ENCODE data around the gene RASAL3. TPM values are rescaled to one million over a fixed set of nuclear protein-coding genes. Genes with fewer than 3 reads are reported as not detected.

Gene RASAL3
- polyA plus RNA-seq, 1 donor from 2014 or later: 27.0 TPM

GRCh38 chr19:15461694-15462093 lies 2.6 kb downstream of the RASAL3 start:
- peaks cover 6% of the 10 kb centered on the region for H3K36me3 Mint-ChIP-seq
- peak overlapping the region; percentile 39 to 81 (median 67) for H3K27ac Mint-ChIP-seq
- H3K4me3 Mint-ChIP-seq: peak overlapping the region in 1 of 4 donors; percentile 34
- H3K27me3 Mint-ChIP-seq: no peaks in the 10 kb centered on the region
- H3K9me3 Mint-ChIP-seq: no peaks in the 10 kb centered on the region
- H3K4me1 Mint-ChIP-seq: peaks cover 16 to 19% (median 17%) of the 10 kb centered on the region in 3 donors

DNA sequence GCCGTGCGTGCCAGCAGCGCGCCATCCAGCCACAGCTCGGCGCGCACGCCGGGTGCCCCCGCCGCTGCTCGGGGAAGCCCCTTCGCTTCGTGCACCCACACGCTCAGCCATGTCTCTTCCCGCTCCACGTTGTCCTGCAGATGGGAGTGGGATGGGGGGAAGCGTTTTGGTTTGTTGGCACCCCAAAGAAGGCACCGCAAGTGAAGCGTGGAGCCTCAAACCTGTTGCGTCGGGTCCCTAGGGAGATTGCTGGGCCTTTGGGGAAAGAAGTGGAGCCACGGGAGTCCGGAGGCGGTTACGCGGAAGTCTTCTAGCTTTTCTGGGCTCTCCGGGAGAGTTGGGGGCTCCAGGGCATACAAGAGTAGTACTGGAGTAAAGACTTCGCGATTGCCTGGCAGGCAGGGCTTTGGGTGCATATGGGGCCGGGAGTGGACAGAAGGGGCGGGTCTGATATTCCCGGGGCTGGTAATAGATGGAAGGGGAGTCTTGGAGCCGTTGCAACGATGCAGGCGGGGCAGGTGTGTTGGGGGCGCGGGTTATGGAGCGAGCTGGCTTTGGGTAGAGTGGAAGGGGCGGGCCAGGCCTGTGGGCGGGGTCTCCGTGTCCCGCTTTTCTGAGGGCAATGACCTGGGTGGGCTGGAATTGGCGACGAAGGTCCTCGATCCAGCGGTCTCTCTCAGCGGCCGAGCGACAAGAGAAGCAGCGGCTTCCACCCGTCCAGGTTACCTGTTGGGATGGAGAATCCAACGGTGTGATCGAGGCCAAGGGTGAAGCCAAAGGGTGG lies 6.5 kb downstream of the RASAL3 start:
- Mint-ChIP-seq H3K27ac (no peak overlapping the region), H3K9me3 (no peaks in the 10 kb centered on the region), H3K4me1 (peaks cover 0 to 7% (median 6%) of the 10 kb centered on the region in 3 donors), H3K4me3 (no peak overlapping the region), H3K36me3 (peaks cover 11% of the 10 kb centered on the region), H3K27me3 (no peaks in the 10 kb centered on the region)

GRCh38 chr19:15456871-15457700 lies 7.3 kb downstream of the RASAL3 start:
- H3K27ac Mint-ChIP-seq: no peak overlapping the region

GRCh38 chr19:15456441-15456840 lies 7.9 kb downstream of the RASAL3 start:
- Mint-ChIP-seq H3K36me3 (peaks cover 11% of the 10 kb centered on the region), H3K4me3 (no peak overlapping the region), H3K9me3 (no peaks in the 10 kb centered on the region), H3K27me3 (no peaks in the 10 kb centered on the region), H3K4me1 (peaks cover 0 to 3% (median 0%) of the 10 kb centered on the region in 3 donors), H3K27ac (no peak overlapping the region)

More at GRCh38 chr19:15456871-15457700, 7.3 kb downstream of the RASAL3 start:
- no peaks in the 10 kb centered on the region for H3K27me3 Mint-ChIP-seq
- H3K4me3 Mint-ChIP-seq: no peak overlapping the region
- H3K36me3 Mint-ChIP-seq: peaks cover 12% of the 10 kb centered on the region
- no peaks in the 10 kb centered on the region for H3K9me3 Mint-ChIP-seq
- H3K4me1 Mint-ChIP-seq: peaks cover 0 to 3% (median 3%) of the 10 kb centered on the region in 3 donors

DNA sequence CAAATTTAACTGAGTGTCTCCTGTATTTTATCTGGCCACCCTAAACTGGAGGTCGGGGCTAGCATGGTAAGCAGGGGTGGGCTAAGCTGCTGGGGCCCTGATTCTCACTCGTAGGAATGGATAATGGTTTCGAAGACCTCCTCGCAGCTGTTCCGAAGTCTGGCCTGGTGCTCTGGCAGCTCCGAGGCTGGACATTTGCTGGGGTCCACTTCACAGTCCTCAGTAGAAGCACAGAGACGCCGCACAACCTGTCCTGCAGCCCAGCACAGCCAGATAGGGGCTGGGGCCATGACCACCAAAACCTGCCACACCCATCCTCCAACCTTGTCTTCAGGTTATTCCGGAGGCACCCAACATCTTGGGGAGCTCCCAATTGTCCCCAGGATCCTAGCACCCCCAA lies 8.3 kb downstream of the RASAL3 start:
- Mint-ChIP-seq H3K4me3 (no peak overlapping the region), H3K36me3 (peaks cover 11% of the 10 kb centered on the region), H3K27me3 (no peaks in the 10 kb centered on the region), H3K27ac (no peak overlapping the region), H3K9me3 (no peaks in the 10 kb centered on the region), H3K4me1 (peaks cover 0 to 3% (median 0%) of the 10 kb centered on the region in 3 donors)

DNA sequence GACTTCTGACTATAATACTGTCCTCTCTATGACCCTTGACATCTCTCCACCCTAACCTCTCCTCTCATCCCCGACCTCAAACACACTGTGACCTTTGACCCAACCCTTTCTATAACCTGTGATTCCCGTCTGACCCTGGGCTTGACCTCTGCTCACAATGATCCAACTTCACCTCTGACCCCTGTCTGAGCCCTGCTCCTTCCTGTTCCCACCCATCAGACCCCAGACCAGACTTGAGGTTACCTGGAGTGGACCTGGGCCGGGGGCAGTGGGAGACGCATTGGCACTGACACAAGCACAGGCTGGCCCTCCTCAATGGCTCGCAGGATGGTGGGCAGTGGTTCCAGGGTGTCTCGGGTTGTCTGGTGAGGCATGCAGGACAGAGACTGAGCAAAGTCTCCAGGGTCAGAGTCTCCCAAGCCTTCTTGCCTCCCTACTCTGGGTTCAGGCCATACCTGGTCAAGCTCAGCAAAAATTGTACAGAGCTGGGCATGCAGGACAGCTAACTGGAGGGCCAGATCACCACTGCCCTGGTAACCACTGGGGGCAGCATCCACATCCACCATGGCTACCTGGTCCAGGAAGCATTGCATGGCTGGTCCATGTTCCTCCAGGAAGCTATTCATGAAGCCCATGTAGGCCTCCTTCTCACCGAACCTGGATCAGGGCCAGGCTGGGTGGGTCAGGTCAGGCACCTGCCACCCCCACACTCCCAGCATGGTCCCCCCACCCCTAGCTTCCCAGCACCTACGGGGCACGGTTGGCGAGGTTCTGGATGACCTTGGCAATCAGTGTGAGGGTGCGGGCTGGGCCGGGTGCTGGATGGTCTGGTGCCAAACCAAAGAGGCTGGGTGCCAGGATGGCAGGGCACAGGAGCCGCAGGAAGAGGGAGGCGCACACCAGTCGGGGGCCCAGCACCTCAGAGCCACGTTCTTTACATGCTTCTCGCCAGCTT lies 10.2 kb downstream of the RASAL3 start:
- Mint-ChIP-seq H3K4me1 (peaks cover 0 to 3% (median 2%) of the 10 kb centered on the region in 3 donors), H3K27me3 (no peaks in the 10 kb centered on the region), H3K27ac (peak overlapping the region in 2 of 3 donors; percentile 16 to 34), H3K4me3 (peak overlapping the region in 1 of 4 donors; percentile 6), H3K36me3 (peaks cover 9% of the 10 kb centered on the region), H3K9me3 (peaks cover 0 to 2% (median 0%) of the 10 kb centered on the region in 3 donors)

DNA sequence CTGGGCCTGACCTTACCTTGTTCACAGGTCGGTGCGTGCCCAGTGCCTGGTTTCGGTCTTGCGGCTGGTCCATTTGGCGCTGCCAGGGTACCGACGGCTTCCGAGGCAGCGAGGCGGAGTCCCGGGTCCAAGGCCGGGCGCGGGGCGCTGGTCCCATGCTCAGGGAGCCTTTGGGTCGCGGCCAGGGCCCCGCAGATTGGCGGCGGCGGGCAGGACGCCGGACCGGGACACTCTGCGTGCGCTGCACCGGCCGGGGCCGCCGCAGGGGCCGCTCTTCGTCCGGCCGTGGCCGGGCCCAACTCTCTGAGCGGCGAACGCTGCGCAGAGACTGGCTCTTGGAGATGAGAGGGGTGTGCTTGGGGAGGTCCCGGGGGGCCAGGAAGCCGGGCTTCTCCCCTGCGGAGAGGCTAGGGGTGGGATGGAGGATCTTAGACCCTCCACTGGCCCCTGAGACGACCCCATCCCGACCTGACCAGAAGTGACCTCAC lies 11.2 kb downstream of the RASAL3 start:
- H3K27me3 Mint-ChIP-seq: no peaks in the 10 kb centered on the region
- H3K4me3 Mint-ChIP-seq: no peak overlapping the region
- H3K4me1 Mint-ChIP-seq: peaks cover 0 to 6% (median 3%) of the 10 kb centered on the region in 3 donors
- peak overlapping the region in 2 of 3 donors; percentile 16 to 81 for H3K27ac Mint-ChIP-seq
- peaks cover 9% of the 10 kb centered on the region for H3K36me3 Mint-ChIP-seq
- H3K9me3 Mint-ChIP-seq: peaks cover 0 to 2% (median 0%) of the 10 kb centered on the region in 3 donors

- Mint-ChIP-seq H3K36me3 (peaks cover 8% of the 10 kb centered on the region), H3K4me1 (peaks cover 0 to 6% (median 3%) of the 10 kb centered on the region in 3 donors), H3K27ac (no peak overlapping the region), H3K9me3 (peaks cover 0 to 2% (median 0%) of the 10 kb centered on the region in 3 donors), H3K4me3 (no peak overlapping the region), H3K27me3 (no peaks in the 10 kb centered on the region)
Measured at GRCh38 chr19:15452111-15453047, 12.0 kb downstream of the RASAL3 start.

DNA sequence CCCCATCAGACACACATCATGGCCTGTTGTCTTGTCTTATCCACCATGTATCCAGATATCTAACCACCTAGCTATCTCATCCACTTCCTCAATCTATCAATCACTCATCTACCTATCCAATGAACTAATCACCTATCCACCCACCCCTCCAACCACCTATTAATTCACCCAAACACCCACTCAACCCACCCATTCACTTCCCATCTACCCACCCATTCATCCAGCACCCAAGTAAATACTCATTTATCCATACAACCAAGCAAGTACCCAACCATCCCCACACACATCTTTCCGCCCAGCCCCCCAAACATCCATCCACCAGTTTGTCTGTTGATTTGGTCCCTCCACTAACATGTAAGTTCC lies 13.8 kb downstream of the RASAL3 start:
- no peaks in the 10 kb centered on the region for H3K27me3 Mint-ChIP-seq
- peaks cover 0 to 6% (median 6%) of the 10 kb centered on the region in 3 donors for H3K4me1 Mint-ChIP-seq
- peaks cover 8% of the 10 kb centered on the region for H3K36me3 Mint-ChIP-seq
- H3K9me3 Mint-ChIP-seq: peaks cover 0 to 2% (median 0%) of the 10 kb centered on the region in 3 donors
- H3K4me3 Mint-ChIP-seq: peak overlapping the region; percentile 50 to 89 (median 80)
- H3K27ac Mint-ChIP-seq: peak overlapping the region; percentile 61 to 96 (median 89)

DNA sequence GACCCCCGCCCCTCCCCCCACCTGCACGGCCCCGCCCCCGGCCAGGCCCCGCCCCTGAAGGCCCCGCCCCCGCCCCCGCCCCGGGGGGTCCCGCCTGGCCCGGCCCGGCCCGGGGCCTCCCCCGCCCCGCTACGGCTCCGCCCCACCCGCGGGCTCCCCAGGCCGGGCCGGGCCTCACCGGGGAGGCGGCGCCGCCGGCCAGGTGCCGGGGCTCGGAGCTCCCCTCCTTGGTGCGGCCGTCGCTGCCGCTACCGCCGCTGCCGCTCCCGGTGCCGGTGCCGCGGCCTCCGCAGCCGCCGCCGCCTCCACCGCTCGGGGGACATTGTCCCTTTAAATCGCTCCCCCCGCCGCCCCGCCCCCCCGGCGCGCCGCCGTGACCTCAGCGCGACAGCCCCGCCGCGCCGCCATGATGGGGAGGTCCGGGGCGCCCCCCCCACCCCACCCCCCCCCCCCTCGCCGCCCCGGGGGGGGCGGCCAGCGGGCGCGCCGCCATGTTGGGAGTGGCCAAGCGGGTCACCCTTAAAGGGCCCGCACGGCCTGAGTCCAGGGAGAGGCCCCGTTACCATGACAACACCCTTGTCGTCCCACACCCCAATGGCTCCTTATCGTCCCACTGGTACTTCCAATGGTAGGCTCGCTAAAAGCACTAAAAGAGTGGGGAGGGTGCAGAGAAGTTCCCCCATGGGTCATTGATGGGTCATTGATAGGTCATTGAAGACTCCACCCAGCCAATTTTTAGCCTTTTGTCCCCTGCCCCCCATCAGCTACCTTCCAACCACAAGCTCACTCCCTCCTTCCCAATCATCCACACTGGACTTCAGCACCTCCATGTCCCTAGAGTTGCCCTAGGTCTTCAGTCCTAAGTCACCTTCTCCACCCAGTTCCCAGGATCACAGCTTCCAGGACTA lies 14.5 kb downstream of the RASAL3 start, which contains the start of gene WIZ:
Gene WIZ, minus strand, starts transcription at position 337 of the 908 bp plus-strand sequence. CDS start 1,649 bp downstream, outside the sequence.
- peaks cover 0 to 2% (median 0%) of the 10 kb centered on the region in 3 donors for H3K9me3 Mint-ChIP-seq
- H3K27ac Mint-ChIP-seq: peak within 1 kb of the TSS; percentile 82 to 96 (median 89)
- peak within 1 kb of the TSS; percentile 65 to 91 (median 83) for H3K4me3 Mint-ChIP-seq
- peaks cover 8% of the 10 kb centered on the region for H3K36me3 Mint-ChIP-seq
- peaks cover 0 to 6% (median 6%) of the 10 kb centered on the region in 3 donors for H3K4me1 Mint-ChIP-seq
- H3K27me3 Mint-ChIP-seq: no peaks in the 10 kb centered on the region

GRCh38 chr19:15448778-15449619 lies 15.3 kb downstream of the RASAL3 start:
- Mint-ChIP-seq H3K27me3 (no peaks in the 10 kb centered on the region), H3K4me1 (peaks cover 0 to 6% (median 6%) of the 10 kb centered on the region in 3 donors), H3K9me3 (peaks cover 0 to 2% (median 0%) of the 10 kb centered on the region in 3 donors), H3K4me3 (peak overlapping the region; percentile 65 to 91 (median 83)), H3K27ac (peak overlapping the region; percentile 4 to 82 (median 58)), H3K36me3 (peaks cover 8% of the 10 kb centered on the region)
